Astrocyte (in vitro differentiated cells and primary cell): ENCODE measurements around the gene ENOSF1.

Experiments
- CTCF ChIP-seq: IDR thresholded peaks from 2 replicates; pipeline ENCODE4 v1.5.1; 2011; ENCODE audit warnings: low read depth, mild to moderate bottlenecking, inconsistent platforms, low read length, moderate library complexity; ENCODE audit not compliant: insufficient read depth
- EZH2 ChIP-seq: IDR thresholded peaks from 2 replicates; pipeline ENCODE4 v1.6.1; 2012; ENCODE audit warnings: mild to moderate bottlenecking, low read length, inconsistent platforms; ENCODE audit not compliant: insufficient read depth

GRCh38 chr18:706405-706804 is 6.0 kb downstream of the ENOSF1 start:
- TF ChIP-seq CTCF (no peak), EZH2 (no peak)
